GM21423 (cell line): ENCODE results near the gene HM13.
A peak's percentile ranks its signal among the peaks of the same experiment; 100 is the strongest.
"Not testable (repeated sequence)": the region's sequence is repeated elsewhere in the genome, so short reads cannot be mapped to it uniquely, and the experiment has no call there.

Experiments used
- ATAC-seq: cut with Tn5 transposase; IDR thresholded peaks from one replicate; pipeline ENCODE4 v1.9.1; 2021; ENCODE audit warnings: mild to moderate bottlenecking, moderate library complexity; ENCODE audit not compliant: unreplicated experiment

The HM13 gene

DNA sequence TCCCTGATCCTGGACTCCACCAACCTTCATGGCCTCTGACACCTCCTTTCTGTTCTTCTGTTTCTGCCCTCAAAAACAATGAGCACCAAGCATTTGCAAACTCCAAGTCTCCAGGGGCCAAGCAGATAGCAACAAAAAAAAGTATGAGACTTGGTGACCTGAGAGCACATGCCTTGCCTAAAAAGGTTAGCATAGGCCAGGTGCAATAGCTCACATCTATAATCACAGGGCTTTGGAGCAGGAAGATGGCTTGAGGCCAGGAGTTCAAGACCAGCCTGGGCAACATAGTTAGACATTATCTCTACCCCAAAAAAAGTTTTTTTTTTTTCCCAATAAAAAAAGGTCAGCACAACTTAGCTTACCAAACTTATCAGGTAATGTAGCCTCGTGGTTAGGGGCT is 13.7 kb upstream of the HM13 start:
- ATAC-seq = no peak

DNA sequence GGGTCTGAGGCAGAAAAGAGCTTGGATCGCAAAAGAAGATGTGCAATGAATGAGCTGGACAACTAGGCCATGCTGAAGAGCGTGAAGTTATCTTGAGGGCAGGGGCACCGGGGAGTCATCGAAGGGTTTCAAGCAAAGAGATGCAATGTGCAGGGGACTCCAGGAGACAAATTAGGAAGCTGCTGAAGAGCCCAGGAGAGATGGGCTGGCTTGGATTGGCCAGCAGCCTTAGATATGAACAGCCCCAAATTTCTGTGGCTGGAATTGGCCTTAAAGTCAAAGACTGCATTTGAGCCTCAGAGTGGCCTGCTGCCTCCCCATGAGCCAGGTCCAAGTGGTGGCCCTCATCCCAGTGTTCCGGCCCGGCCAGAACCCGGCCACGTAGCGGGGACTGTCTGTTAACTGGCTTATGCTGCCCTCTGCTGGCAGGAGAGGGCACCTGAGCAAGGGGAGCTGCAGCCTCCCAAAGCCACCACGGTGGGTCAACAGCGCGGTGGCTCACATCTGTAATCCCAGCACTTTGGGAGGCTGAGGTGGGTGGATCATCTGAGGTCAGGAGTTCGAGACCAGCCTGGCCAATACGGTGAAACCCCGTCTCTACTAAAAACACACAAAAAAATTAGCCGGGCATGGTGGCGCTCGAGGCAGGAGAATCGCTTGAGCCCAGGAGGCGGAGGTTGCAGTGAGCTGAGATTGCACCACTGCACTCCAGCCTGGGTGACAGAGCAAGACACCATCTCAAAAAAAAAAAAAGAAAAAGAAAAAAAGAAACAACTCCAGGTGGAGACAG is 11.2 kb upstream of the HM13 start:
- ATAC-seq = peak; percentile 89

DNA sequence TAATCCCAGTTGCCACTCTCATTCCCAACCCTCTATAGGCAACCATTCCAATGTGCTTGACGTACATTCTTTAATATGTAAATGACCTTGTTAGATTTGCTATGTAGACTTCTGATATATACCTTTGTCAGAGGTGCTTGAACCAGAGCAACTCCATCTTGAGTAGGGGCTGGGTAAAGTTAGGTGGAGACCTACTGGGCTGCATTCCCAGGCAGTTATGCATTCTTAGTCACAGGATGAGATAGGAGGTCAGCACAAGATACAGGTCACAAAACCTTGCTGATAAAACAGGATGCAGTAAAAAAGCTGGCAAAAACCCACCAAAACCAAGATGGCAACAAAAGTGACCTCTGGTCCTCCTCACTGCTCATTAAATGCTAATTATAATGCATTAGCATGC is 8.3 kb upstream of the HM13 start:
- no peak for ATAC-seq

DNA sequence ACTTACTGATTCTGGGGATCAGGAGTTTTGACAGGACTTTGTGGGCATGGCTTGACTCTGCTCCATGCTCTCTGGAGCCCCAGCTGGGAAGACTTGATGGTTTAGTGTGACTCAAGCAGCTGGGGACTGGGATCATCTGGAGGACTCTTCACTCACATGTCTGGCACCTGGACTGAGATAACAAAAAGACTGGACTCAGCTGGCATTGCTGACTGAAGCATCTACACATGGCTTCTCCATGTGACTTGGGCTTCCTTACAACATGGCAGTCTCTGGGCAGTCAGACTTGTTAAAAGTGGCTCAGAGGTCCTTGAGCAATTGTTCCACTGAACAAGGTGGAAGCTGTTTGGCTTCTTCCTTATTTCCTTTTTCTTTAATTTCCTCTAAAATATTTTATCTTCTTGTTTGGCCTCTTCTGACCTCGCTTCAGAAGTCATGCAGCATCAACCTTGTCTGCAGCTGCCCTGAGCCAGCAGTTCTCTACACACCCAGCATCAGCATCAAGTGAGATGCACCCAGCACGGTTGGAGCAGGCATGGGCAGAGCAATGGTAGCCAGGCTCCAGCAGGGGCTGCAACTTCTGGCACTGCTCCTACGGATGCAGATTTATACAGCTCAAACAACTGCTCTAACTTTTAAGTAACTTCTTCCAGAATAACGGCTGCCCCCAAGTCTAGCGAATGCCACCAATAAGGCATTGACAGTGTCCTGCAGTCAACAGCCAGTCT is 5.6 kb upstream of the HM13 start:
- ATAC-seq = no peak

DNA sequence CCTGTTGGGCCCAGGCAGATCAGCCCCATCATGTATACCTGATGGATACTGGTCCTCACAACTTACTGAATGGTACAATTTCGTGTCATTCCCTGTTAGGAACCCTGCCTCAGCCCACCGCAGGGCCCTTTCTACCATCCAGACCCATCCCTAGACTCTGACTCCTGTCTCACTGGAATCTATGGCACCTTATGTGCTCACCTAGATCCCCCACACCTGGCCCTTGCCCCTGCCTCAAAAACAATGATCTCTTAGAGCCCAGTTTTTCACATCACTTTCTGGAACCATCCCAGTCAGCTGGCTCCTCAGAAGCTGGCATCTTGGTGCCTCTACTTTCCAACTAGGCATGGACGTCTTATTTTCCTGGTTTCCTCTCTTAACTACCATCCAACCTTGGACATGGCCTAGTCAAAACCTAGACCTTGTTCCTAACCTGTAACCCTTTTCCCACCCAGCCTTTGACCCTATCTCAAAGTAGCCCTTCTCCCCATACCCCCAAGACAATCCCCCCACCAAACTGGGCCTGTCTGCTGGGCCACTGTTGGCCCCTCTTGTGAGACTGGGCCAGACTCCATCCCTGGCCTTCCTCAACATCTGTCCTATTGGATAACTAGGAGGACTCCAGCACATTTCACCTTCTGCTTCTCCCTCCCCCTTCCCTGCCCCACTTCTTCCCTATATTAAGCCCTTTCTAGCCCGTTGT is 981 bp downstream of the HM13 start:
- no peak for ATAC-seq

DNA sequence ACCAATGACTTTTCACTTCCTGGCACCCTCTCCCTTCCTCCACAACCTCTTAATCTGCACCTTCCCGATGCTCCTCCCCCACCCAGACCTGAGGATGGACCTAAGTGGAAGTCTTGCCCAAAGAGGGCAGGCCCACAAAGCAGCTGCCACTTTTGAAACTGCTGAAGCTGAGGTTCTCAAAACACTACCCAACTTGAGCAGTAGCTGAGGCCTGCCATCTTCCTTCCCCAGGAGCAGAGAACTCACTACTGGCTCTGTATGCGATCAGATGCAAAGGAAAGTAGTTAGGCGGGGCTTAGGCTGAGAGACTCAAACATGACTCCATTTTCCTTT is 1.5 kb downstream of the HM13 start:
- no peak for ATAC-seq

DNA sequence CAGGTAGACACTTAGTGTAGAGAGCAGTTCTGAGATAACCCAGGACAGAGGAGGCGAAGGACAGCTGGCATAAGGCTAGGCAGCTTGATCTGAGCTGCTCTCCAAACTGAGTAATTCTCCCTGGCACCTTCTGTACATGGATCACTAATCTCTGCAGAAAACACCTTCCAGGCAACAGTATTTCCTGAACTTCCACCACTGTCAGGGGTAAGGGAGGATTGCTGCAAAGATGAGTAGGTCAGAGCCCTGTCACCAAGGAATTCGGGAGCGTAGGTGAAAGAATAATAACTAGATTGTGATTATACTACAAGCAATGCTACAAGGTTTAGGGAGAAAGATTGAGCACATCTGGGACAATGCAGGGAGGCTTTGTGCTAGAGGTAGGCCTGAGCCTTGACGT is 1.9 kb downstream of the HM13 start:
- ATAC-seq = no peak

DNA sequence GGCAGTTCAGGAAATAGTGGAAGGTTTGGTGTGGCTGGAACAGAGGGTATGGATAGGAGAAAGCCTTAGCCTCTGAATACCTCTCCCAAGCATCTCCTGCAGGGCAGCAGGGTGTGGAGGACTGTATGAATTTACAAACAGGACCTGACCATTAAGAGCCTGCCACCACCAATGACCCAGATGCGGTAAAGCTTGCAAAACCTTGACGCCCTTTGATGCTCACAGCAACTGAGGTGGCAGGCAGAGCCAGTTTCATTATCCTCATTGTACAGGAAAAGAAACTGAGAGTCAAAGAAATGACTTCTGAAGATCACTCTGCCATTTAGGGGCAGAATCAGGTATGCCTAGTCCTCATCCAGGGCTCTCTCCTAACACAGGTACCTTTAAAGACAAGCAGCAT is 2.4 kb downstream of the HM13 start:
- no peak for ATAC-seq

DNA sequence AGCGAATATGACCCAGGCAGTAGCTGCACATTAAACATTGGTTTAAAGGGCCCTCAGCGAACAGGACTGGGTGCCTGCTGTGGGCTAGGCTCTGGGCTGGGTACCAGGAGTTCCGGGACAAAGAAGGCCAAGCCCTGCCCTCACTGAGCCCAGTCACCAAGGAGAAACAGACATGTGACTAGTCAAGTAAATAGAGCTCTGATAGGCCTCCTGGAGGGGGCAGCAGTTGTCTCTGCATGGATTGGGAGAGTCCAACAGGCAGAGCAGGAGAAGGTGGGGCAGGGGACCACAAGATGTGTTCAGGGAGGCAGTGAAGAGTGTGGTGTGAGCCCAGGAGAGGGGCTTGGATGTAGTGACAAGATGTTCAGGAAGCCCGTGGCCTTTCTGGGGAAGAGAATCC is 3.1 kb downstream of the HM13 start:
- ATAC-seq = no peak

DNA sequence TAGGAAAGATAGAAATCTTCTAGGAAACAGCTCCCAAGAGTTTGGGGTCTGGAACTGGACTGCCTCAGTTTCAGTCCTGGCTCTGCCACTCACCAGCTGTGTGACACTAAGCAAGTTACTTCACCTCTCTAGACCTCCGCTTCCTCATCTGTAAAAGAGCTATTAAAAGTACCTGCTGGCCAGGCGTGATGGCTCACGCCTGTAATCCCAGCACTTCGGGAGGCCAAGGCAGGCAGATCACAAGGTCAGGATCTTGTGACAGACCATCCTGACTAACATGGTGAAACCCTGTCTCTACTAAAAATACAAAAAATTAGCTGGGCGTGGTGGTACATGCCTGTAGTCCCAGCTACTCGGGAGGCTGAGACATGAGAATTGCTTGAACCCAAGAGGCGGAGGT is 7.0 kb downstream of the HM13 start:
- not testable (repeated sequence) for ATAC-seq

DNA sequence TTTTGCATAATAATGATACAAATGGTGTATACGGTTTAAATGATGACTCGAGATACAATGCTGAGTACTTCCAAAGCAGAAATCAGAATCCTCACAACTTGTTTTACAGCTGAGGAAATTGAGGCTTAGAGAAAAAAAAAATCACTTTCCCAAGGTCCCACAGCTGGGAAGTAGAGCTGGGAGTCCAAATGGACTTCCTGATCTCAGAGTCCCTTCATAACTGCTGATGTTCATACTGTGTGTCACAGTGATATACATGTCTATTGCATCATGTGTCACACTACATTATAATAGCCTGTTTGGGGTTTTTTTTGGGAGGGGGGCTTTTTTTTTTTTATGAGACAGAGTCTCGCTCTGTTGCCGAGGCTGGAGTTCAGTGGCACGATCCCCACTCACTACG is 8.5 kb downstream of the HM13 start:
- no peak for ATAC-seq

DNA sequence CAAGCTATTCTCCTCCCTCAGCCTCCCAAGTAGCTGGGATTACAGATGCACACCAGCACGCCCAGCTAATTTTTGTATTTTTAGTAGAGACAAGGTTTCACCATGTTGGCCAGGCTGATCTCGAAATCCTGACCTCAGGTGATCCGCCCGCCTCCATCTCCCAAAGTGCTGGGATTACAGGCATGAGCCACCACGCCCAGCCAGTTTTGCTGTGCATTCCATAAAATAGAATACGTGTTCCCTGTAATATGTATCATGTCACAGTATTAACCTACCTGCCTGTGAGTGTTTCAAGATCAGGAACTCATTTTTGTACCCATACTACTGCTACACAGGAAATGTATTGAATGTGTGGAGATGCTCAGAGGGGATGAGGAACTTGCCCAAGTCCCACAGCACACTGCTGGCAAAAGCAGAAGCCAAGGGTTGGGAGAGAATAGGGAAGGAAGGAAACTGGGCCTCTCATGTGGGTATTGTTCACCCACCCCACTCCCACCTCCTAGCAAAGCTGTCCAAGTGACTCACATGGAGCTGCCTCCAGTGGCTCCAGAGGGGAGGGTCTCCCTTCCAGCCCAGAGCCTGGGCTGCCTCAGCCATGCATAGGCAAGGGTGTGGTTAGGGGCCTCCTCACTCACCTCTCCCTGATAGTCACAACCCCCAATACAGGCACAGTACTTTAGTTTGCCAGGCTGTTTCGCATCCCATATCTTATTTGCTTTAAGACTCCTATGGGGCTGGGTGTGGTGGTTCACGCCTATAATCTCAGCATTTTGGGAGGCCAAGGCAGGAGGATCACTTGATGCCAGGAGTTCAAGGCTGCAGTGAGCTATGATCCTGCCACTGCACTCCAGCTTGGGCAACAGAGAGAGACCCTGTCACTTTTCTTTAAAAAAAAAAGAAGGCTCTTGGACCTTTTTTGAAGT is 9.4 kb downstream of the HM13 start:
- no peak for ATAC-seq

DNA sequence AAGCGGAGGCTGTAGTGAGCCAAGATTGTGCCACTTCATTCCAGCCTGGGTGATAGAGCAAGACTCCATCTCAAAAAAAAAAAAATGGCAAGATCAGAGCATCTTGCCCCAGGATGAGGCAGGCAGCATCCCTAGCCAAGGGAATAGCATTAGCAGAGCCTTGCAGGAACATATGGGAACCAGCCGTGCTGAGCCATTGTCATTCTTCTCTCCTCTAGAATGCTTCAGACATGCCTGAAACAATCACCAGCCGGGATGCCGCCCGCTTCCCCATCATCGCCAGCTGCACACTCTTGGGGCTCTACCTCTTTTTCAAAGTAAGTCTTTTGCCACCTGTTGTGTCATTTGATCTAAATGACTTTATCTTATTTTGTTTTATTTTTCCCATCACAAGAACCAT is 13.0 kb downstream of the HM13 start:
- no peak for ATAC-seq

DNA sequence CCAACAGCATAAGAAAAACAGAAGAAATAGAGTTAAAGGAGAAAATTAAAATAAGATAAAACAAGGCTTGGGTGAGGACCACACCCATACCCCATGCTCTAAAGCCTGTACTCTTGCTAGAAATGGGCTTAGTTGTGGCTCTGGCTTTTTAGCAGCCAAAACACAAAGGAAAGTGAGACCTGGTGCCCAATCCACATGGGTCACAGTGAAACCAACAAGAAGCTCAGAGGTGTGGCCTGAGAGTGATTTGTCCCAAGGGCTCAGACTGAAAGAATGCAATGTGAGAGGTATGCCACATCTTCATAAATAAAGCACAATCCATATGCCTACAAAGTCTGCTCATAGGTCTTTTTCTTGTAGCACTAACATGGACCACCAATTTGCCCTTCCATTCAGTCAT is 21.1 kb downstream of the HM13 start:
- ATAC-seq = no peak

DNA sequence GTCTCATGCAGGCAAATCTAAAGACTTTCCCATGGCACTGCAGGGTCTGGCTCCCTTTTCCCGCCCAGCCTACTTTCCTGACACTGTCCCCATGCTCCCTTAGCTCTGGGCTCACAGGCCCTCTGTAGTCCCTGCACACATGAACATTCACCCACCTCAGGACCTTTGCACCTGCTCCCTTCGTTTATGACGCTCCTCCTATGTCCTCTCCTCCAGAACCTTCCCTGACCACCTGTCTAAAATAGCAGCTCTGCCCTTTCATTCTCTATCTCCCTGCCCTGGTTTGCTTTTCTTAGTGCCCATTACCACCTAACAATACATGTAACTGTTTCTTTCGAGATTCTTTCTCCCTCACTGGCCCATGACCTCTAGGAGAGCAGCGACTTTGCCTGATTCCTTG is 22.3 kb downstream of the HM13 start:
- ATAC-seq = no peak

DNA sequence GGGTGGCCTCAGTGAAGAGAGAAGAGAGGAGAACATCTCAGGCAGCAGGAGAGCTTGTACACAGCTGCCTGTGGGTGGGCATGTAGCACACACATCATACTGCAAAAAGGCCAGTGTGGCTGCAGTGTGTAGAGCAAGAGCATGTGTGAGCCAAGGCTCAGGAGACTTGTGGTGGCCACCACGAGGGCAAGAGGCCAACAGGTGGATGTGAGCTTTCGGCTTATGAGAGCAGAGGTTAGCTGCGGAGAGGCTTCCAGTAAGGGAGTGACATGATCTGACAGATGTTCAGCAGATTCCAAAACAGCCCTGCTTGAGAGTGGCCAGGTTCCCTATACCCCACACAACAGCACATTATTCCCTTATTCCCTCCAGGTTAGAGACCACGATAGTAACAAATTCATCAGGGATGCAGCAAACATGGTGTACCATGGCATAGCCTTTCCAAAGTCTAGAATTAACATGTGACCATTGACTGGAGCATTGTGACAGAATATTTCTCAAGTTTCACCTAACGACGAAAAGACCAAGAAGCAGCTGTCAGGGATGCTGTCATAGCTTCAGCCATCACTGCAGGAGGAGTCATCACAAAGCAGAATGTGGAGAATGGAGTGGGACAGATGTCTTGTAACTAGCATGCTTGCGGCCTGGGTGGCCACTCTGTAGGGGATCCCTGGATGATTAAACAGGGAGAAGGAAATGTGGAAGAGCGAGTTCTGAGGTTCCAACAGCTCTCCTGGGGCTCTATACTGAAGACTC is 23.1 kb downstream of the HM13 start:
- no peak for ATAC-seq

DNA sequence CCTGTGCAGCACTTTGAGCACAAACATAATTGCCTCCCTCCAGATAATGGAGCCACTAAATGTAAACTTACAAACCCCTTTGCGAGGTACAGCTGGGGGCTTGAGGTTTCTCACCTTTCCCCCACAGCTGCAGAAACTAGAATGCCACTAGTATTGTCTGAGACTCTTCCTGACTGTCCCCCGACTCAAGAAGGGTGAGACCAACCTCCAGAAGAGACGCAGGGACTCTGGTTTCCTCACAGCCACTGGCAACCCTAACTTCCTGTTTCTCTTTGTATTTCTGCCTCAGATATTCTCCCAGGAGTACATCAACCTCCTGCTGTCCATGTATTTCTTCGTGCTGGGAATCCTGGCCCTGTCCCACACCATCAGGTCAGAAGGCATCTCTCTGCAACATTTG is 23.6 kb downstream of the HM13 start:
- ATAC-seq = no peak

DNA sequence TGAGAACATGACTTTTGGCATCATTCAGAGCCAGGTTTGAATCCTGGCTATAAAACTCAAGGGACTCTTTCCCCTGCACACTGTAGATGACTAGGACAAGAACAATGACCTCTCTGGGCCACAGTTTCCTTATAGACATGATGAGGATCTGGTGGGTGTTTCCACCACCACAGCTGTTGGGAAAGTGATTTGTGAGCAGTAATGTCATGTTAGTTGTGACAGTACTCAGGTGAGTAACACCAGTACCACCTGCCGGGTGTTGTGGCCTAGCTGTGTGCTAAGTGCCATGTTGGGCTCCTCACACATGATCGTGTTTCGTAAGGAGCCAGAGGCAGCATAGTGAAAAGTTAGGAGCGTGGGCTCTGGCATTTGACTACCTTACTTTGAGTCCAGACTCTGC is 24.1 kb downstream of the HM13 start:
- no peak for ATAC-seq

DNA sequence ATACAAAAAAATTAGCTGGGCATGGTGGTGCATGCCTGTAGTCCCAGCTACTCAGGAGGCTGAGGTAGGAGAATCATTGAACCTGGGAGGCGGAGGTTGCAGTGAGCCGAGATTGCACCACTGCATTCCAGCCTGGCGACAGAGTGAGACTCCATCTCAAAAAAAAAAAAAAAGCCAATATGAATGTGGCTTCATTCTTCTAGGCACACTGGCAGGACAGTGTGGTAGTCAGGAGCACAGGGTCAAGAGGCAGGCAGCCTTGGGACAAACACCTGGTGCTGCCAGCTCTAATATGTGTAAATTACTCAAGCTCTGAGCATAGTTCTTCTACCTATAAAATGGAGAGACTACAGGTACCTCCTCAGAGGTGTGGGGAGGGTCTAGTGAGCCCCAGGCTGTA is 25.4 kb downstream of the HM13 start:
- ATAC-seq = not testable (repeated sequence)

DNA sequence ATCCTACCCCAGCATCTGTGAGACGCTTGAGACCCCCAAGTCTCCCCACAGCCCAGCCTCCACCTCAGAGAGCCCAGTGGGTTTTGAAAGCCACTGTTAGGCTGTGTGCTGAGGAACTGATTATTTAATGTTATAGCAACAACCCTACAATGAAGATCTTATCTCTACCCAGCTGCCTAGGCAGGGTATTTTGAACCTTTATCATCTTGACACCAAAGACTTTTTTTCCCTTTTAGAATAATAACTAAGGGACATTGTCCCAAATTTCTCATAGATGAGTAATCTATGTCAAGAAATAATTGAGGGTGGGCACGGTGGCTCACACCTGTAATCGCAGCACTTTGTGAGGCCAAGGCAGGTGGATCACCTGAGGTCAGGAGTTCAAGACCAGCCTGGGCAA is 26.2 kb downstream of the HM13 start:
- no peak for ATAC-seq
